HG03439 (cell line): ENCODE data around the gene PSMD5.
A peak's percentile ranks its signal among the peaks of the same experiment; 100 is the strongest.
"Not testable (repeated sequence)": the region's sequence is repeated elsewhere in the genome, so short reads cannot be mapped to it uniquely, and the experiment has no call there.

Experiments used
- ATAC-seq: cut with Tn5 transposase; IDR thresholded peaks from one replicate; pipeline ENCODE4 v1.9.1; 2021; ENCODE audit warnings: mild to moderate bottlenecking, moderate library complexity; ENCODE audit not compliant: unreplicated experiment

PSMD5 gene

DNA sequence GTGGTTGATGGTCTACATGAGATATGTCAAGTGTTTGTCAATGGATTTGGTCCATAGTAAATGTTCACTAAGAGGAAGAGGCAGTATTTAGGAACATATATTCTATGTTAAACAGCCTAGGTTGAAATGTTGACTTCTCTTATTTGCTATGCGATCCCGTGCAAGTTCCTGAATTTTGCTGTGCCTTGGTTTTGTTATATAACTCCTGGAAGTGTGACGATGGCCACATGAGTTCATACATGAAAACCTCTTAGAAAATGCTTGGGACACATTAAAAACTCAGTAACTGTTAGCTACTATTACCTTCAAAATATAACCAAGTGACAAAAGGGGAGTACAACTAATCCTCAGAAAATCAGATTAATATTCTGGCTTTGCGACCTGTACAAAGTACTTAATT is 27.6 kb downstream of the PSMD5 start:
- no peak for ATAC-seq

GRCh38 chr9:120808931-120809330 is 33.8 kb downstream of the PSMD5 start:
- ATAC-seq, result no peak

- no peak for ATAC-seq
Measured at GRCh38 chr9:120807607-120808379, 34.9 kb downstream of the PSMD5 start.

- ATAC-seq, result not testable (repeated sequence)
Measured at GRCh38 chr9:120804784-120805363, 37.8 kb downstream of the PSMD5 start.

DNA sequence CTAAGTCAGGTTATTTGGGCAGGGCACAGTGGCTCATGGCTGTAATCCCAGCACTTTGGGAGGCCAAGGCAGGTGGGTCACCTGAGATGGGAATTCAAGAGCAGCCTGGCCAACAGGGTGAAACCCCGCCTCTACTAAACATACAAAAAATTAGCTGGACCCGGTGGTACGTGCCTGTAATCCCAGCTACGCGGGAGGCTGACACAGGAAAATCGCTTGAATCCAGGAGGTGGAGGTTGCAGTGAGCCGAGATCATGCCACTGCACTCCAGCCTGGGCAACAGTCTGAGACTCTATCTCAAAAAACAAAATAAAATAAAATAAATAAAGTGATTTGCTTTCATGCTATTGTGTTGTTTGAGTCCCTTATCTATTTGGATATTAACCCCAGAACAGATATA is 41.3 kb downstream of the PSMD5 start:
- ATAC-seq, result no peak

- ATAC-seq, result peak; percentile 94
Measured at GRCh38 chr9:120792898-120793765, 49.6 kb downstream of the PSMD5 start, which contains the start of gene FBXW2. Gene FBXW2, minus strand, starts transcription at chr9:120793416. Its CDS starts 5,158 bp downstream, at chr9:120788258.

DNA sequence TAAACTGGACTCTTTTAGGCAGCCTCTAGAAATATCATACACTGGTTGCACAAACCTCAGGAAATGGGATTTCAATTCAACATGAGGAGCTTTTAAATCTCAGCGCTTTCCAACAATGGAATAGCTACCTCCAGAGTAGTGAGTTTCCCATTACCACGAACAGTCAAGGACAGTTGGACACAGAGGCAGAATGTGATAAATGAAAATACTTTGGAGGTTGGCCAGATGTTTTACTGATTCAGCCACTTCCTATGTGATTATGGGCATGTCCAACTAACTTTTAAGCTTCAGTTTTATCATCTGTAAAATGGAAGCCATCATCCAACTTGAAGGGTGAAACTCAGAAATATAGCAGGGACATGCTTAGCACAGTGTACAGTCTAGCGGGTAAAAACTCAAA is 51.6 kb downstream of the PSMD5 start:
- ATAC-seq, result no peak

DNA sequence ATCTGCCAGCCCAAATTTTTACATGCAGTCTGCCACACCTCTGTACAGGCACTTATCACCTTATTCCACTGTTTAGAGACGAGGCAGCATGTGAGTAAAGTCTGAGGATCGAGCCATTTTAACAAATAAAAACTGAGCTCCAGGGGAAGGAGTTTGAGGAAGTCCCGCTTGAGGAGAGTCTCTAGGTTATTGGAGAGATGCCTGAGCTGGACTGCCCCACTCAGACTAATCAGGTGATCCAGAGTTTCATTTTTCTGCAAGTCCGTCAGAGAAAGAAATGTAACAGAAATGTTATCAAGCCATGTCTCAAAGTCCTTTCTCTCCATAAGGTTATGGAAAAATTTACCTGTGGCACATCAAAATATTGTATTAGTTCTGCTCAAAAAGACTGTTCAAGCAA is 54.8 kb downstream of the PSMD5 start:
- no peak for ATAC-seq

DNA sequence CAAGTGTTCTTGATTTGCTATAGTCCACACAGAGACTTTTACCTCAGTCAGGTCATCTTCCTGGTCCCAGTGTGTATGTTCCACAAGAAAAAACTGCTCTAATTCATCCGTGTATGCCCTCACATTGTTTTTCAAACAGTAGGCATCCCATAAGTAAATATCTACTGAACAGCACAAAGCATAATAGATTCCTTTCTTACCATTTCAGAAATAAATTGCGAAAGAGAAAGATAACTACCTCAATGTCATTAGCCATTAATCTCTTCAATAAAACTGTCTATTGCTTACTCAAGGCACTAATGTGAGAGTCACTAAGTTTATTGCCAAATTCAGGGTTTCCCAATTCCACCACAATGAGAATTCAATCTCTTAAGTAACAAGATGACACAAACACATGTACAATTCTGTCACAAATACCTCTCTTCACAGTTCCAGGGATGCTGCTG is 59.1 kb downstream of the PSMD5 start:
- ATAC-seq, result no peak

DNA sequence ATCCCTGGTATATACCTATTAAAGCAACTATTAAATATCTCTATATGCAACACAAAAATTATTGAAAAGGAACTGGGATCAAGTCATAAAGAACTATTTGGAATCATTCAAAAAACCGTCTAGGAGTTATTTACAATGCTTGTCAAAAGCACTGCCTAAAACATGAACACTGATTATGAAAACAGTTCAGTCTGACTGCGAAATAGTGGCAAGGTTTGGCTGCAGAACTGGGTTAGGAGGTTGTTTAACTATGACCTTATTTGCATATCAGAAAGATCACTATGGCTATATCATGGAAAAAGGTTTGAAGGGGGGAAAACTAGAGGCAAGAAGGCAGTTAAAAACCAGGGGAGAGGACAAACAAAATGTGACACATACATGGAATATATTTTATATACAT is 61.5 kb downstream of the PSMD5 start:
- no peak for ATAC-seq

GRCh38 chr9:120780367-120780766 is 62.4 kb downstream of the PSMD5 start:
- ATAC-seq, result no peak

DNA sequence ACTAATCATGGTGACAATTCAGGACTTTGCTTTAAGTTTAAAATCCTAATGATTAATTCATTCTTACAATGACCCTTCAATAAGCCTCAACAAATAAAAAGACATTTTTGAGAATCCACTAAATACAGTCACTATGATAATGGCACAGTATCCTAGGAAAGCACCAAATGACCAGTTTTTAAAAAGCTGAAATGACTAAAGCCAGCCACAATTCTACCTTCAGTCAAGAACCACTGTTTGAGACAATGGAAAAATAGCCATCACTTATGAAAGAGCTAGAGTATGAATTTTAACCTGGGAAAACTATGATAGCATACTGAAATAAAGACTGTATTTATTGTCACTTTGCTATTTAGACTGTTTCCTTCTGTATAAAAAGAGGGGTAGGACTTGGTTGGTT is 63.5 kb downstream of the PSMD5 start:
- ATAC-seq, result no peak

DNA sequence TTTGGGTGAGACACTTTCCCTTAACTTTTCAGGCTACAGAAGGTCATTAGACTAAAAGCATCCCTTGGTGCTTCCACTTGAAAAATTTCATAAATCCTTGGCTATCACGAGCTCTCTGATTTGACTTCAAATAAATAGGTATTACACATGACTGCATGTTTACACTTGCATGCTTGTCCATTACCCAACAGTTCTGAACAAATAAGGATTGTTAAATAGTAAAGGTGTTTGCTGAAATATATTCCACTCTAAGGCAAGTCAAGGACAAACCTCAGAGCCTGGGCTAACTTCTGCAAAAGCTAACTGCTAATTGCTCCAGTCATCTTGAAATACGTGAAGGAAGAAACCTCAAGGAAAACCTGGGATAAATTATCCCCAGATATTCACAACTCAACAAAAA is 64.0 kb downstream of the PSMD5 start:
- ATAC-seq, result no peak

GRCh38 chr9:120777229-120777628 is 65.5 kb downstream of the PSMD5 start:
- no peak for ATAC-seq

DNA sequence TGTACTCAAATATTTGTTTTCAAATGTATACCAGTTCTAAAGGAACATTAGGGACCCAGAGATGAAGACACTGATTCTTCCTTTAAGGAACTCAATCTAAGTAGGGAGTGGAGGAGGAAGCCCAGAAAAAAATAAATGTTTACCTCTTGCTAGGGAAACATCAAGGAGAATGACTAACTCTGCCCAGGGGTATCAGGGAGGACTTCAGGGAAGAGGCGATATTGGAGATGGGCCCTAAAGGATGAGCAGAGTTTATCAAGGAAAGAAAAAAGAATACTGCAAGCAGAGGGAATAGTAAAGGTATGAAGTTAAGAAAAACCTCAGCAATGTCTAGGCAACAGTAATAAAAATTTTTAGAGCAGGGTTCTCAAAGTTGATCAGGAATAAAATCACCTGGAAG is 65.9 kb downstream of the PSMD5 start:
- ATAC-seq, result no peak

GRCh38 chr9:120775859-120776258 is 66.9 kb downstream of the PSMD5 start:
- ATAC-seq, result no peak

DNA sequence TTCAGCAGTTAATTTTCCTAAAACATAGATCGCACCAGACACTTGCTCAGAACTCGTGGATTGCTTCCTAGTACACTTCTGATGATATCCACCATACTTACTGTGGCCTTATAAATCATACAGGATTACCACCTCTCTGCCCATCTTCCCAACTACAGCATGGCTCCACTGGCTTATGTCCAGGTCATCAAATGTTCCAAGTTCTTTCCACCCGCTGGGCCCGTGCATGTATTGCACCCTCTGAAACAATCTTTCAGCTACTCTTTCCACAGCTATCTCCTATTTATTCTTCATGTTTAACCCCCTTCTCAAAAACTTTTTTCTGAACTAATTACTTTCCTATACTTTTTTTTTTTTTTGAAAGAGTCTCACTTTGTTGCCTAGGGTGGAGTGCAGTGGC is 68.0 kb downstream of the PSMD5 start:
- ATAC-seq, result no peak

- ATAC-seq, result no peak
Measured at GRCh38 chr9:120773256-120773655, 69.5 kb downstream of the PSMD5 start.

- no peak for ATAC-seq
Measured at GRCh38 chr9:120770931-120771330, 71.8 kb downstream of the PSMD5 start.

DNA sequence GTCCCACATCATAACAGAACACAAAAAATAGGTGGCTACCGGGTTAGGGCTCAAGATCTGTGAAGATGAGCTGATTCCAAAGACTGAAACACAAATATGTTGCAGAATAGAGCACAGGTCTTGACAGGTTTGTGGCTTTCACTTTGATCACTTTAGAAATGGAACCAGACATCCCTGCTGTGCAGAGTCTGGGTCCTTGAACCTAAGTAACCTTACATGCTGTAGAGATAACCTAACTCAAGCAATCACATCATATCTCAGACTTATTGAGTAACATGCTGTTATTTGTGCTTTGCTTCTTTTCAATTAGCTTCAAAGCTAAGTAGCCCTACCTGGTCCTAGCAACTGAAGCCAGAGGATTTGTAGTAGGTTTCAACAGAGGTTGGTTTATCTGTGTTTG is 73.8 kb downstream of the PSMD5 start:
- no peak for ATAC-seq

GRCh38 chr9:120768247-120768646 is 74.5 kb downstream of the PSMD5 start:
- no peak for ATAC-seq

GRCh38 chr9:120767451-120767850 is 75.3 kb downstream of the PSMD5 start:
- ATAC-seq, result no peak
